DND-41 (cell line): Measurements from ENCODE around the gene CENPB.

Experiments
- ATAC-seq: fragments of 200-7000 bp; cut with Tn5 transposase; 3 replicates; pipeline ENCODE4 v1.9.1; 2021; ENCODE audit warnings: low read depth; ENCODE audit not compliant: insufficient read depth
- DNase-seq: peaks from one replicate; pipeline ENCODE4 v3.0.0-alpha.2; 2020
- H2AFZ ChIP-seq: 2 replicates; pipeline ENCODE4 v1.6.0; 2012; ENCODE audit warnings: low read depth, low read length
- H3K27ac ChIP-seq: 2 replicates; pipeline ENCODE4 v1.5.1; 2012; ENCODE audit warnings: low read length, inconsistent platforms
- H3K27me3 ChIP-seq: fragments of 200-600 bp; sonication (generic); 2 replicates; pipeline ENCODE4 v1.6.0; 2012; ENCODE audit warnings: low read length, mild to moderate bottlenecking, inconsistent platforms; ENCODE audit not compliant: insufficient read depth, poor library complexity
- H3K36me3 ChIP-seq: 2 replicates; pipeline ENCODE4 v1.5.1; 2012; ENCODE audit warnings: low read length, inconsistent platforms; ENCODE audit not compliant: insufficient read depth
- H3K4me1 ChIP-seq: 2 replicates; pipeline ENCODE4 v1.5.1; 2012; ENCODE audit warnings: mild to moderate bottlenecking, low read length; ENCODE audit not compliant: insufficient read depth
- H3K4me2 ChIP-seq: 2 replicates; pipeline ENCODE4 v1.6.0; 2012; ENCODE audit warnings: mild to moderate bottlenecking, moderate library complexity, low read length, inconsistent platforms; ENCODE audit not compliant: insufficient read depth
- H3K4me3 ChIP-seq, 2 experiments: fragments of 200-600 bp in 1 of 2; shearing (Covaris generic) in 1 of 2; 2 replicates each; pipeline ENCODE4 v1.5.1; 2012 to 2016; ENCODE audit warnings: inconsistent platforms in 2 of 2, low read length in 2 of 2, mild to moderate bottlenecking in 2 of 2, low read depth in 1 of 2, moderate library complexity in 1 of 2
- H3K79me2 ChIP-seq: 2 replicates; pipeline ENCODE4 v1.6.0; 2012; ENCODE audit warnings: low read length, inconsistent platforms; ENCODE audit not compliant: insufficient read depth
- H3K9ac ChIP-seq: 2 replicates; pipeline ENCODE4 v1.6.0; 2012; ENCODE audit warnings: low read depth, mild to moderate bottlenecking, inconsistent platforms, low read length, moderate library complexity
- H3K9me3 ChIP-seq: 2 replicates; pipeline ENCODE4 v1.5.1; 2012; ENCODE audit warnings: low read length, moderate library complexity, mild to moderate bottlenecking, inconsistent platforms; ENCODE audit not compliant: insufficient read depth, severe bottlenecking
- H4K20me1 ChIP-seq: 2 replicates; pipeline ENCODE4 v1.6.0; 2012; ENCODE audit warnings: low read length; ENCODE audit not compliant: insufficient read depth
- CTCF ChIP-seq: IDR thresholded peaks from 2 replicates; pipeline ENCODE4 v1.5.1; 2012; ENCODE audit warnings: borderline replicate concordance, low read length, moderate library complexity, mild to moderate bottlenecking; ENCODE audit not compliant: poor library complexity, severe bottlenecking; ENCODE audit errors: extremely low read depth
- EZH2 ChIP-seq: IDR thresholded peaks from 3 replicates; pipeline ENCODE4 v1.6.1; 2012; ENCODE audit warnings: borderline replicate concordance, low read depth, mild to moderate bottlenecking, moderate library complexity, low read length, inconsistent platforms; ENCODE audit not compliant: severe bottlenecking

Gene CENPB

GRCh38 chr20:3785240-3786125 lies 1.1 kb downstream of the CENPB start:
- Histone ChIP-seq H3K79me2 (peaks cover 44% of the 10 kb centered on the region), H3K27me3 (no peaks in the 10 kb centered on the region), H3K4me3 (peak overlapping the region; percentile 22 to 70; a peak in 3 of 4 replicates), H4K20me1 (peaks cover 45% of the 10 kb centered on the region), H3K9ac (peak overlapping the region; percentile 64), H3K9me3 (no peaks in the 10 kb centered on the region), H3K27ac (peak overlapping the region; percentile 77), H3K4me2 (peak overlapping the region; percentile 83), H3K4me1 (peaks cover 58% of the 10 kb centered on the region), H3K36me3 (peaks cover 22% of the 10 kb centered on the region), H2AFZ (peak overlapping the region; percentile 79; the same call in 1 of the 2 replicates)
- no peak for TF ChIP-seq EZH2
- TF ChIP-seq CTCF = no peak
- ATAC-seq (no peak), DNase-seq (no peak)

GRCh38 chr20:3784863-3785239 lies 1.7 kb downstream of the CENPB start:
- Histone ChIP-seq H4K20me1 (peaks cover 45% of the 10 kb centered on the region), H3K4me3 (peak overlapping the region in 1 of 2 experiments; percentile 70; a peak in 2 of 4 replicates), H3K27ac (no peak overlapping the region), H3K79me2 (peaks cover 44% of the 10 kb centered on the region), H3K4me2 (peak overlapping the region; percentile 83), H3K9me3 (no peaks in the 10 kb centered on the region), H3K36me3 (peaks cover 22% of the 10 kb centered on the region), H3K9ac (peak overlapping the region; percentile 64; the same call in 1 of the 2 replicates), H3K4me1 (peaks cover 58% of the 10 kb centered on the region), H2AFZ (no peak overlapping the region), H3K27me3 (no peaks in the 10 kb centered on the region)
- ATAC-seq = no peak
- TF ChIP-seq EZH2 = no peak
- no peak for TF ChIP-seq CTCF
- no peak for DNase-seq

- Histone ChIP-seq H3K4me2 (peak overlapping the region; percentile 83), H3K27ac (no peak overlapping the region), H3K36me3 (peaks cover 22% of the 10 kb centered on the region), H3K27me3 (no peaks in the 10 kb centered on the region), H3K79me2 (peaks cover 44% of the 10 kb centered on the region), H4K20me1 (peaks cover 45% of the 10 kb centered on the region), H2AFZ (no peak overlapping the region), H3K9ac (no peak overlapping the region), H3K4me1 (peaks cover 58% of the 10 kb centered on the region), H3K9me3 (no peaks in the 10 kb centered on the region), H3K4me3 (peak overlapping the region in 1 of 2 experiments; percentile 70; a peak in 1 of 4 replicates)
- DNase-seq (no peak), ATAC-seq (no peak)
- TF ChIP-seq EZH2 (no peak), CTCF (no peak)
Observed at GRCh38 chr20:3784216-3784853, 2.2 kb downstream of the CENPB start.
